RWPE2 (cell line): ENCODE data around the gene CHPF.

Source experiments
- ATAC-seq: fragments of 200-7000 bp; cut with Tn5 transposase; 3 replicates; pipeline ENCODE4 v1.9.1; 2021; ENCODE audit warnings: low read depth
- DNase-seq: peaks from one replicate; pipeline ENCODE4 v3.0.0-alpha.2; 2020; ENCODE audit warnings: low spot score
- H3K27ac ChIP-seq: fragments of 450-650 bp; 2 replicates; pipeline ENCODE4 v1.5.1; 2017; ENCODE audit warnings: mild to moderate bottlenecking; ENCODE audit not compliant: poor library complexity, severe bottlenecking
- H3K27me3 ChIP-seq: fragments of 250-450 bp; sonication (Bioruptor Pico); 2 replicates; pipeline ENCODE4 v1.5.1; 2021; ENCODE audit warnings: mild to moderate bottlenecking, moderate library complexity; ENCODE audit not compliant: insufficient read depth, poor library complexity, severe bottlenecking
- H3K36me3 ChIP-seq: fragments of 250-450 bp; sonication (Bioruptor Pico); 2 replicates; pipeline ENCODE4 v1.5.1; 2020; ENCODE audit warnings: low read depth, mild to moderate bottlenecking, moderate library complexity
- H3K4me1 ChIP-seq: fragments of 250-450 bp; sonication (Bioruptor Pico); 2 replicates; pipeline ENCODE4 v1.5.1; 2021; ENCODE audit warnings: mild to moderate bottlenecking, moderate library complexity; ENCODE audit not compliant: insufficient read depth, poor library complexity, severe bottlenecking
- H3K4me3 ChIP-seq: fragments of 250-450 bp; sonication (Bioruptor Pico); 2 replicates; pipeline ENCODE4 v1.5.1; 2021; ENCODE audit warnings: mild to moderate bottlenecking, moderate library complexity; ENCODE audit not compliant: severe bottlenecking
- H3K9me3 ChIP-seq: fragments of 250-450 bp; sonication (Bioruptor Pico); 2 replicates; pipeline ENCODE4 v1.5.1; 2021; ENCODE audit warnings: mild to moderate bottlenecking, moderate library complexity; ENCODE audit not compliant: severe bottlenecking
- CTCF ChIP-seq: fragments of 450-650 bp; IDR thresholded peaks from one replicate; pipeline ENCODE4 v1.5.1; 2017; ENCODE audit warnings: mild to moderate bottlenecking, moderate library complexity; ENCODE audit not compliant: poor library complexity, severe bottlenecking

Gene CHPF

GRCh38 chr2:219567131-219567530 is 23.5 kb upstream of the CHPF start:
- peaks cover 13% of the 10 kb centered on the region for H3K4me1 ChIP-seq
- no peak overlapping the region for H3K27ac ChIP-seq
- H3K36me3 ChIP-seq: no peaks in the 10 kb centered on the region
- H3K9me3 ChIP-seq: no peaks in the 10 kb centered on the region
- DNase-seq (no peak), ATAC-seq (no peak)
- no peak for TF ChIP-seq CTCF
- no peaks in the 10 kb centered on the region for H3K27me3 ChIP-seq
- no peak overlapping the region for H3K4me3 ChIP-seq

GRCh38 chr2:219566640-219567039 is 23.0 kb upstream of the CHPF start:
- no peak overlapping the region for H3K4me3 ChIP-seq
- no peaks in the 10 kb centered on the region for H3K9me3 ChIP-seq
- H3K27ac ChIP-seq: no peak overlapping the region
- H3K27me3 ChIP-seq: no peaks in the 10 kb centered on the region
- DNase-seq (no peak), ATAC-seq (no peak)
- TF ChIP-seq CTCF: no peak
- H3K4me1 ChIP-seq: peaks cover 11% of the 10 kb centered on the region
- H3K36me3 ChIP-seq: no peaks in the 10 kb centered on the region

GRCh38 chr2:219565130-219566080 is 21.8 kb upstream of the CHPF start:
- no peak for TF ChIP-seq CTCF
- DNase-seq (no peak), ATAC-seq (no peak)
- Histone ChIP-seq H3K27ac (no peak overlapping the region), H3K27me3 (no peaks in the 10 kb centered on the region), H3K4me3 (no peak overlapping the region), H3K4me1 (peaks cover 9% of the 10 kb centered on the region), H3K36me3 (no peaks in the 10 kb centered on the region), H3K9me3 (no peaks in the 10 kb centered on the region)

- DNase-seq: no peak
- no peak for TF ChIP-seq CTCF
- no peaks in the 10 kb centered on the region for H3K27me3 ChIP-seq
- no peak overlapping the region for H3K27ac ChIP-seq
- H3K4me1 ChIP-seq: no peaks in the 10 kb centered on the region
- H3K9me3 ChIP-seq: no peaks in the 10 kb centered on the region
- H3K36me3 ChIP-seq: no peaks in the 10 kb centered on the region
- no peak for ATAC-seq
- H3K4me3 ChIP-seq: no peak overlapping the region
These were observed 19.8 kb upstream of the CHPF start for GRCh38 chr2:219563271-219563928.
